ENCODE data around the gene BPHL. TPM values are rescaled to one million over a fixed set of nuclear protein-coding genes. Genes with fewer than 3 reads are reported as not detected.

The BPHL gene
- total RNA-seq: 17.4 and 19.9 TPM in 2 replicates

GRCh38 chr6:3118353-3119039 is at the start of gene BPHL:
BPHL (plus strand) TSS chr6:3118711; CDS start chr6:3118741, 30 bp downstream.

GRCh38 chr6:3157131-3157933 is 38.8 kb downstream of the BPHL start, which contains the start of gene TUBB2A:
TUBB2A (minus strand) TSS chr6:3157544; CDS start chr6:3157463, 81 bp downstream.

Other genes starting within 250 kb of the BPHL start
- 8.1 and 9.8 TPM in 2 replicates for gene SERPINB9, start 215.4 kb upstream of the BPHL start, total RNA-seq
- 64.1 and 76.5 TPM in 2 replicates for gene SERPINB6, start 147.1 kb upstream of the BPHL start, total RNA-seq
- 24.8 and 39.9 TPM in 2 replicates for gene NQO2, start 118.8 kb upstream of the BPHL start, total RNA-seq
- gene RIPK1, start 50.2 kb upstream of the BPHL start, total RNA-seq: 10.6 and 11.1 TPM in 2 replicates
- 77.1 and 90.3 TPM in 2 replicates for gene TUBB2A, start 38.8 kb downstream of the BPHL start, total RNA-seq
- 2.6 and 2.9 TPM in 2 replicates for gene TUBB2B, start 108.9 kb downstream of the BPHL start, total RNA-seq
- 16.2 and 18.3 TPM in 2 replicates for gene PSMG4, start 140.2 kb downstream of the BPHL start, total RNA-seq